Astrocyte of the spinal cord (primary cell): ENCODE measurements around the gene DFFB.
A peak's percentile ranks its signal among the peaks of the same experiment; 100 is the strongest.

Experiments
- DNase-seq: peaks from one replicate; pipeline ENCODE4 v3.0.0; 2011; ENCODE audit warnings: low read depth, low spot score
- H3K4me3 ChIP-seq: 2 replicates; pipeline ENCODE4 v1.5.1; 2011; ENCODE audit warnings: low read depth, mild to moderate bottlenecking, low read length, moderate library complexity
- in situ Hi-C: cut with HindIII; loops from 2 replicates; pipeline ENCODE4 v1.10.0; 2017; ENCODE audit warnings: low sequenced_read_pairs
- TF ChIP-seq, protein P1 (sequence below): IDR thresholded peaks from 2 replicates; pipeline ENCODE4 v1.5.1; 2012; ENCODE audit warnings: low read depth, mild to moderate bottlenecking, low read length, inconsistent platforms

DFFB gene

GRCh38 chr1:3868464-3869006, 11.3 kb downstream of the DFFB start:
- DNase-seq = no peak
- in situ Hi-C loops = no loop called here

DNA sequence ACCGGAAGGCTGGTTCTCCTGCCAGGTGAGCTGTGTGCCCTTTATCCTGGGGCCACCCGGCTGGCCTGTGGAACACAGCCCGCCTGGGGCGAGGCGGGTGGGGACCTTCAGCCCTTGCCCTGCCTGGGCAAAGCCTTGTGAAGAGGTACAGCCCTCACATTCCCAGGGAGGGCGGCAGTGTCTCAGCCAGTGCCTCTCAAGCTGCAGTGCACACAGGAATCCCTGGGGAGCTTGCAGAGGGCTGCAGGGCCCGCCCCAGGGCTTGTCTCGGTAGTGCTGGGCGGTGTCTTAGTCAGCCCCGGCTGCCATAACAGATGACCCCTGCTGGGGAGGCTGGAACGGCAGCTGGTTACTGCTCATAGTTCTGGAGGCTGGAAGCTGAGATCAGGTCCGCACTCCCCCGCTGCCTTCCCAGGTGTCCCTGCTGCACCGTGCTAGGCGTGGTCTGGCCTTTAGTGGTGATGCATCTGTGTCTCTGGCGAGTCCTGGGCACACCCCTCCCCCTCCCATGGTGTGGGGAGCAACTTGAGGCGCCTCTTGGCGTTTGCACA, 12.6 kb downstream of the DFFB start:
- in situ Hi-C loops = no loop called here
- H3K4me3 ChIP-seq = no peak overlapping the region
- TF ChIP-seq, protein P1, sequence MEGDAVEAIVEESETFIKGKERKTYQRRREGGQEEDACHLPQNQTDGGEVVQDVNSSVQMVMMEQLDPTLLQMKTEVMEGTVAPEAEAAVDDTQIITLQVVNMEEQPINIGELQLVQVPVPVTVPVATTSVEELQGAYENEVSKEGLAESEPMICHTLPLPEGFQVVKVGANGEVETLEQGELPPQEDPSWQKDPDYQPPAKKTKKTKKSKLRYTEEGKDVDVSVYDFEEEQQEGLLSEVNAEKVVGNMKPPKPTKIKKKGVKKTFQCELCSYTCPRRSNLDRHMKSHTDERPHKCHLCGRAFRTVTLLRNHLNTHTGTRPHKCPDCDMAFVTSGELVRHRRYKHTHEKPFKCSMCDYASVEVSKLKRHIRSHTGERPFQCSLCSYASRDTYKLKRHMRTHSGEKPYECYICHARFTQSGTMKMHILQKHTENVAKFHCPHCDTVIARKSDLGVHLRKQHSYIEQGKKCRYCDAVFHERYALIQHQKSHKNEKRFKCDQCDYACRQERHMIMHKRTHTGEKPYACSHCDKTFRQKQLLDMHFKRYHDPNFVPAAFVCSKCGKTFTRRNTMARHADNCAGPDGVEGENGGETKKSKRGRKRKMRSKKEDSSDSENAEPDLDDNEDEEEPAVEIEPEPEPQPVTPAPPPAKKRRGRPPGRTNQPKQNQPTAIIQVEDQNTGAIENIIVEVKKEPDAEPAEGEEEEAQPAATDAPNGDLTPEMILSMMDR = no peak
- peak; percentile 39 for DNase-seq

More at GRCh38 chr1:3868464-3869006, 11.3 kb downstream of the DFFB start:
- H3K4me3 ChIP-seq = no peak overlapping the region
- TF ChIP-seq, protein P1 = no peak

DNA sequence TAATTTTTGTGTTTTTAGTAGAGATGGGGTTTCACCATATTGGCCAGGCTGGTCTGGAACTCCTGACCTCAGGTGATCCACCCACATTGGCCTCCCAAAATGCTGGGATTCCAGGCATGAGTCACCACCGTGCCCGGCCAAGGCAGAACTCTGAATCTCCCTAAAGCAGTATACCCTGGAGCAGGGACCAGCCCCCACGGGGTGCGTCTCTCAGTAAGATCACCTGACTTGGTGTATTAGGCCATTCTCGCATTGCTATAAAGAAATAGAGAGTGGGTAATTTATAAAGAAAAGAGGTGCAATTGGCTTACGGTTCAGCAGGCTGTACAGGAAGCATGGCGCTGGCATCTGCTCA, 14.2 kb downstream of the DFFB start:
- H3K4me3 ChIP-seq = no peak overlapping the region
- DNase-seq = no peak
- in situ Hi-C loops = no loop called here
- TF ChIP-seq, protein P1 = no peak

DNA sequence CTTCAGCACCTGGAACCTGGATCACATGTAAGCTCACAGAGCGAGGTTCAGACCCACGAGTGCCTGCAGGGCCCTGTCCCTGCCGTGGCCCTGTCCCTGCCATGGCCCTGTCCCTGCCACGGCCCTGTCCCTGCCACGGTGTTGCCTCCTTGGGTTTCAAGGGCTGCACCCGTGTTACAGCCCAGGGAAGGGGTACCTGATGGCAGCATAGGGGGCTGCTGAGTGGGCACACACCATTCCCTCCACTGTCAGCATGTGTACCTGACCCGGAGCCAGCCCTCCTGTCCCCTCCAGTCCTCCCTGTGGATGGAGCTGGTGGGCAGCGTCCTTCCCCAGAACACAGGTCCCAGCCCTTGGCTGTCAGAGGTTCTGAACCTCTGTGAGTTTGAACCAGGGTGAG, 15.3 kb downstream of the DFFB start:
- no peak overlapping the region for H3K4me3 ChIP-seq
- in situ Hi-C loops = no loop called here
- no peak for DNase-seq
- TF ChIP-seq, protein P1 = no peak

- in situ Hi-C loops = no loop called here
- DNase-seq = no peak
- TF ChIP-seq, protein P1 = no peak
- no peak overlapping the region for H3K4me3 ChIP-seq
Observed at GRCh38 chr1:3874736-3875135, 17.5 kb downstream of the DFFB start.

- TF ChIP-seq, protein P1 = no peak
- no peak for DNase-seq
- no peak overlapping the region for H3K4me3 ChIP-seq
- in situ Hi-C loops = no loop called here
Observed at GRCh38 chr1:3876716-3877115, 19.4 kb downstream of the DFFB start.

DNA sequence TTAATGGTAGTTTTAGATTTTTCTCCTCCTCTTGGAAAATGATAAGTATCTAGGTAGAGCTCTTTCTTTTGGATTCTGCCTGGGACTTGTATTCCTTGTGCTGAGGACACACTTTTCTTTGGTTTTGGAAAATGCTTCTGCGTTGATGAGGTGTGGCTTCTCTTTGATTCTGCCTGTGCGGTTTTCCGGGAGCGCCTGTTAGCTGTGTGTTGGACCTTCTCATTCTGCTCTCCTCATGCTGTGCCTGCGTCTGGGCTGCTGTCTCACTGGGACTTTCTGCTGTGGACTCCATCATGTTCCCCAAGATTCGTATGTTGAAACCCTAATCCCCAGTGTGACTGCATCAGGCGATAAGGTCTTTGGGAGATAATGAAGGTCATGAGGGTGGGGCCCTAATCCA, 21.8 kb downstream of the DFFB start:
- in situ Hi-C loops = no loop called here
- DNase-seq = no peak
- TF ChIP-seq, protein P1 = no peak
- H3K4me3 ChIP-seq = no peak overlapping the region
